GM21360 (cell line): ENCODE measurements around the gene ZNF273.

Experiments used
- ATAC-seq: cut with Tn5 transposase; IDR thresholded peaks from one replicate; pipeline ENCODE4 v1.9.1; 2021; ENCODE audit warnings: mild to moderate bottlenecking, moderate library complexity; ENCODE audit not compliant: unreplicated experiment

ZNF273 gene

GRCh38 chr7:64876792-64877713 lies 26.0 kb upstream of the ZNF273 start:
- no peak for ATAC-seq

- no peak for ATAC-seq
Measured at GRCh38 chr7:64877714-64878610, 25.1 kb upstream of the ZNF273 start.

- ATAC-seq = no peak
Measured at GRCh38 chr7:64878684-64879083, 24.4 kb upstream of the ZNF273 start.

- no peak for ATAC-seq
Measured at GRCh38 chr7:64879086-64879730, 23.9 kb upstream of the ZNF273 start.

GRCh38 chr7:64879800-64880199 lies 23.3 kb upstream of the ZNF273 start:
- no peak for ATAC-seq

- no peak for ATAC-seq
Measured at GRCh38 chr7:64880322-64881297, 22.5 kb upstream of the ZNF273 start.

- no peak for ATAC-seq
Measured at GRCh38 chr7:64881461-64882287, 21.4 kb upstream of the ZNF273 start.

- no peak for ATAC-seq
Measured at GRCh38 chr7:64882341-64883112, 20.5 kb upstream of the ZNF273 start.

- no peak for ATAC-seq
Measured at GRCh38 chr7:64883113-64883905, 19.8 kb upstream of the ZNF273 start.

- no peak for ATAC-seq
Measured at GRCh38 chr7:64884085-64884912, 18.8 kb upstream of the ZNF273 start.

GRCh38 chr7:64884913-64885370 lies 18.1 kb upstream of the ZNF273 start:
- ATAC-seq = no peak

GRCh38 chr7:64885520-64886240 lies 17.4 kb upstream of the ZNF273 start:
- no peak for ATAC-seq

GRCh38 chr7:64886956-64887545 lies 16.0 kb upstream of the ZNF273 start:
- no peak for ATAC-seq

GRCh38 chr7:64887756-64888508 lies 15.1 kb upstream of the ZNF273 start:
- ATAC-seq = no peak

- ATAC-seq = no peak
Measured at GRCh38 chr7:64888561-64888900, 14.5 kb upstream of the ZNF273 start.
